GM12873 (cell line): ENCODE results near the gene BEND3.

Experiments used
- TF ChIP-seq, protein P1 (sequence below): IDR thresholded peaks from 2 replicates; pipeline ENCODE4 v1.5.1; 2012; ENCODE audit warnings: low read depth, mild to moderate bottlenecking, moderate library complexity, low read length, control low read depth; ENCODE audit not compliant: insufficient read depth; ENCODE audit errors: missing control alignments

Gene BEND3

DNA sequence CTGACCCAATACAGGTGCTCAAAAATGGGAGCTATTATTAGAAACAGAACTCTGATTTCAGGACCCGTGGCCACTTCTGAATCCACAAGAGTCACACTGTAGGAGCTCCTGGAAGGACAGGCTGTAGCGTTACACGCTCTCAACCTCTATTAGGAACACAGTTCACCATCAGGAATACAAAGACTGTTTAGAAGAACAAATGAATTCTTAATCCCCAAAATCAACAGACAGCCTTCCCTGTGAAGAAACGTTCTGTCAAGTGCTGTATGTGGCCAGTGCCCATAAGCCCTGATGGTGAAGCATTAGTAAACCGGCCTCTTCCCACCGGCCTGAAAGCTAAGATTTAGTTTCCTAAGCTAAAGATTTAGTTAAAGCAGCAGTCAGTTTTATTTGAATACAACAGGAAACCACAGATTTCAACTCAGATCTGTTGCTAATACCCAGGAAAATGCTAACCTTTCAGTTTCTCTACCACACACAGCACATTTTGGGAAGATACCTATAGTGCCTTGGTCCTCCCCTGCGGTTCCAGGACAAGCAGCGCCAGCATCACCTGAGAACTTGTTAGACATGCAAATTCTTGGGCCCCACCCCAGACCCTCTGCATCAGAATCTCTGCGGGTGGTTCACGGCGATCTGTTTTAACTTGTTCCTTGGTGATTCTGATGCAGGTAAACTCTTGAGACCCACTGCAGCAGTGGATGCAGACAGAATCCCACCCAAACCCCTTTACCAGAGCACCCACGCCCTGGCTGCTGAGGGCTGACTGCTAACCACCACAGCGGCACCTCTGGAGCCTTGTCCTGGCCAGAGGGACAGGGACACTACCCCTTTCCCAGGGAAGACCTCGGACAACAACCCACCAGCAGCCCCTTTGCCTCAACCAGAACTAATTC is 53.9 kb downstream of the BEND3 start:
- TF ChIP-seq, protein P1, sequence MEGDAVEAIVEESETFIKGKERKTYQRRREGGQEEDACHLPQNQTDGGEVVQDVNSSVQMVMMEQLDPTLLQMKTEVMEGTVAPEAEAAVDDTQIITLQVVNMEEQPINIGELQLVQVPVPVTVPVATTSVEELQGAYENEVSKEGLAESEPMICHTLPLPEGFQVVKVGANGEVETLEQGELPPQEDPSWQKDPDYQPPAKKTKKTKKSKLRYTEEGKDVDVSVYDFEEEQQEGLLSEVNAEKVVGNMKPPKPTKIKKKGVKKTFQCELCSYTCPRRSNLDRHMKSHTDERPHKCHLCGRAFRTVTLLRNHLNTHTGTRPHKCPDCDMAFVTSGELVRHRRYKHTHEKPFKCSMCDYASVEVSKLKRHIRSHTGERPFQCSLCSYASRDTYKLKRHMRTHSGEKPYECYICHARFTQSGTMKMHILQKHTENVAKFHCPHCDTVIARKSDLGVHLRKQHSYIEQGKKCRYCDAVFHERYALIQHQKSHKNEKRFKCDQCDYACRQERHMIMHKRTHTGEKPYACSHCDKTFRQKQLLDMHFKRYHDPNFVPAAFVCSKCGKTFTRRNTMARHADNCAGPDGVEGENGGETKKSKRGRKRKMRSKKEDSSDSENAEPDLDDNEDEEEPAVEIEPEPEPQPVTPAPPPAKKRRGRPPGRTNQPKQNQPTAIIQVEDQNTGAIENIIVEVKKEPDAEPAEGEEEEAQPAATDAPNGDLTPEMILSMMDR, result no peak

DNA sequence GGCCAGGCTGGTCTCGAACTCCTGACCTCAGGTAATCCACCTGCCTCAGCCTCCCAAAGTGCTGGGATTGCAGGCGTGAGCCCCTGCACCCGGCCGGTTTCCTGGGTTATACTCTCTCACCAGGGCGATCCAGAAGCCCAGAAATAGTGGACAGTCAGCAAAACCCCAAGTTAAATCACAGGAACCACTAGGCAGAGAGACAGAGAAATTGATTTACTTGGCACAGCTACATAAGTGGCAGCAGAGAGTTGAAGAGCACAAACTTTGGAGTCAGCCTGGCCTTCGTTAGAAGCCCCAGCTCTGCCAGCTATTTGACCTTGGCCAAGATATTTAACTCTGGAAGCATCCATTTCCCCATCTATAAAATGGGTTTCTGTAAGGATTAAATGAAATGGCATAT is 54.6 kb downstream of the BEND3 start:
- TF ChIP-seq, protein P1, result no peak

DNA sequence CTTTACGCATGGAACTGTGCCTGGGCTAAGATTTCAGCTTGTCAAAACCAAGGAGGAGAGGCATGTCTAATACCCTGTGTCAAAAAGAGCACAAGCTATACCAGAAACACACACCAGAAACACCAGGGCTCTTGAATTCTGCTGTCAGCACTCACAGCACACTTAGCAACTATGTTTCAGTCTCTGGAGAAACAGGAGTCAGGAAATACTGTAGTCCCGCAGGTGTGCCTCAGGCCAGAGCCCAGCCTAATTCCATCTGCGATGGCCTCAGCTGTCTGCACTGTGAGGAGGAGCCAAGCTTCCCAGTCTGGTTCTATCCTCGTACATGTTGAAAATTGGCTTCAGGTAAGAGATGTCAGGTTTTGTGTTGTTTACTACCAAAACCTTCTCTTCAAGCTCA is 55.7 kb downstream of the BEND3 start:
- TF ChIP-seq, protein P1, result no peak

DNA sequence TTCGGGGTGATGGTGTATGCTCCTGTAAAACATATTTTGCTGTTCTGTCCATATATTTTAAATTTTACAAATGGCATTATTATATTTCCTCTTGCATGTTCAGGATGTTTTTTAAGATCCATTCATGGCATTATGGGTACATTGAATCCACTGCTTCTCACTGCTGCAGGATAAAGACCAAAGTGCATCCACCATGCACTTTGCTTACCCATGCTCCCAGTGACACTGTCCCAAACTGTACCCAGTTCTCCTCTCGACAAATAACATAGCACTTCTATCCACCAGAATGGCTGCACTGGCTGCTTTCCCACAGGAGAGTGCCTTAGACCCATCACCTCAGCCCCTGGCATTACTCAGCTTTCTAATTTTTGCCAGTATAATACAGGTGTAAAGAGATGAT is 57.6 kb downstream of the BEND3 start:
- TF ChIP-seq, protein P1, result no peak

DNA sequence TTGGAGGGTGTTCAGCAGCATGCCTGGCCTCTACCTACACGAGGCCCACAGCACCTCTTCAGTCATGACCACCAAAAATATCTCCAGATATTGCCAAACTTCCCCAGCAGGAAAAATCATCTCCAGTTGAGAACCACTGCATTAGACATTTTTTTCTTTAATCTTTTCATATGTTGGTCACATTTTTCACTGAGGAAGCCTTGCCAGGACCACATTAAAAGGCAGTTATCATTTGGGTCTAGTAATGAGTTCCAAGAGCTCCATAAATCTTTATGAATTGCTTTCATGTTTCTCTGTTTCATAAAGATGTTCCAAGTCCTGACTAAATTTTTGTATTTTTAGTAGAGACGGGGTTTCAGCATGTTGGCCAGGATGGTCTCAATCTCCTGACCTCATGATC is 58.5 kb downstream of the BEND3 start:
- TF ChIP-seq, protein P1, result no peak

DNA sequence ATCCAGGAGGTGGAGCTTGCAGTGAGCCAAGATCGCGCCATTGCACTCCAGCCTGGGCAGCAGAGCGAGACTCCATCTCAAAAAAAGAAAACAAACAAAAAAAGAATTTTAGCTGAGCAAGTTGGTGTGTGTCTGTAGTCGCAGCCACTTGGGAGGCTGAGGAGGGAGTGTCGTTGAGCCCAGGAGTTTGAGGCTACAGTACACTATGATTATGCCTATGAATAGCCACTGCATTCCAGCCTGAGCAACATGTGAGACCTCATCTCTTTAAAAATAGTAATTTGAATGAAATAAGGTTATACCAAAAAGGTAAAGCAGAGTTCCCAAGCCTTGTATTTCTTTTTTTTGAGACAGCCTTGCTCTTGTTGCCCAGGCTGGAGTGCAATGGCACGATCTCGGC is 67.5 kb downstream of the BEND3 start:
- TF ChIP-seq, protein P1, result no peak

DNA sequence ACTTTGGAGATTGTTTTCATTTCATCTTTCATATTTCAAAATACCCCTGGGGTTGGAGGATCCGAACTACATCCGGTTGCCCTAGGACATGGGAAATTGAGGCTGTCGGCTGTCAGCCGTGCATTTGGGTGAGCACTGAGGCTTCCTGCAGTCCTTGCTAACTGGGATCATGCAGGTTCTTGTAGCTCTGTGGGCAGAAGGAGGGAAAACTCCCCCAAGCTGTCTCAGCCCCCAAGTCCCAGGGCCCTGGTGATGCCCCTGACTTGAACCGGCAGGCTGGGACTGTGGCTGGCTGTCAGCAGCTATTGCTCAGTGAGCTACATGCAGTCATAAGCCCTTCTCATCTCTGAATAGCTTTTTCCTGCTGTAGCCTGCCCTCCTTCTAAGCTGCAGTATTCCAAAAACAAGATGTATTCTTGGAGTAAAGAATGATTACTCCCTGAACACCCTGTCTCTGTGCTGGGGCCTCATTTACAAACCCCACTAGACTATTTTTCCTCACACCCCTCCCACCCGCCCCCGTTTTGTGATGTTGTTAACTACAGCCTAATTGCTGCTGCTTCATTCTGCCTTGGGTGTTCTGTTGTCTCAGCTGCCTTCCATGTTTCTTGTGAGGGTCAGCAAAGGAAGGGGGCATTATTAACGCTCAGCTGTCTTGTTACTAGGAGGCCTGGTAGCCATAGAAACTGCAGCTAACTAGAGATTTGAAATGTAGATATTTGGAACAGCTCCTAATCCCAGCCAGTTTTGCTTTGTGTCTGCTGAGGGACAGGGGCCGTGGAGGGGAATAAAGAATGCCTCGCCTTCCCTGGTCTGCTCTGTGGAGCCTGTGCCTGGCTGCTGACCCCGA is 69.3 kb downstream of the BEND3 start:
- TF ChIP-seq, protein P1, result no peak
